Kidney capillary endothelial cell (primary cell): ENCODE data around the gene ABCC3.

Experiments
- DNase-seq: peaks from one replicate; pipeline ENCODE4 v3.0.0-alpha.2; 2018; ENCODE audit warnings: low spot score

The ABCC3 gene

DNA sequence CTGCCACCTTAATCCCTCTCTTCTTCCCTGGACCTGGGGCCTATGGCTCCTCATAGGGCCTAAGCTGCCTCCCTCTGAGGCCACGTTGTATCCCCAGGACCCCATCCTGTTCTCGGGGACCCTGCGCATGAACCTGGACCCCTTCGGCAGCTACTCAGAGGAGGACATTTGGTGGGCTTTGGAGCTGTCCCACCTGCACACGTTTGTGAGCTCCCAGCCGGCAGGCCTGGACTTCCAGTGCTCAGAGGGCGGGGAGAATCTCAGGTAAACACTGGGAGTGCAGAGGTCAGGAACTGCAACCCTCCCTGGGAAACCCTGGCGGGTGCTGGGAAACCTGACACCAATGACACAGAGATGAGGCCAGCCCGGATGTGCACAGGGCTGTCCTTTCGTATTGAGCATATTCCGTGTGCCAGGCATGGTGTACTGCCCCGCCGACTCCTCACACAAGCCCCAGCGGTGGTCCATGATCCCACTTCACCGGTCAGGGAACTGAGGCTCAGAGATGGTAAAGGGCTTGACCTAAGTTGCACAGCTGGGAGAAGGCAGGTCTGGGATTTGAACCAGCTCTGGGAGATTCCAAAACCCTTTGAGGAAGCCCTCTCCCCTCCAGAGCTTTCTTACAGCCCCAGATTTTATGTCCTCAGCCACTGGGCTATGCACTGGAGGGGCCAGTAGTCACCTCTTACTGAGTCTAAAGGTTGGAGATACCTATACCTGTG is 50.1 kb downstream of the ABCC3 start:
- no peak for DNase-seq

- DNase-seq: no peak
Observed at GRCh38 chr17:50685334-50685665, 50.6 kb downstream of the ABCC3 start.

DNA sequence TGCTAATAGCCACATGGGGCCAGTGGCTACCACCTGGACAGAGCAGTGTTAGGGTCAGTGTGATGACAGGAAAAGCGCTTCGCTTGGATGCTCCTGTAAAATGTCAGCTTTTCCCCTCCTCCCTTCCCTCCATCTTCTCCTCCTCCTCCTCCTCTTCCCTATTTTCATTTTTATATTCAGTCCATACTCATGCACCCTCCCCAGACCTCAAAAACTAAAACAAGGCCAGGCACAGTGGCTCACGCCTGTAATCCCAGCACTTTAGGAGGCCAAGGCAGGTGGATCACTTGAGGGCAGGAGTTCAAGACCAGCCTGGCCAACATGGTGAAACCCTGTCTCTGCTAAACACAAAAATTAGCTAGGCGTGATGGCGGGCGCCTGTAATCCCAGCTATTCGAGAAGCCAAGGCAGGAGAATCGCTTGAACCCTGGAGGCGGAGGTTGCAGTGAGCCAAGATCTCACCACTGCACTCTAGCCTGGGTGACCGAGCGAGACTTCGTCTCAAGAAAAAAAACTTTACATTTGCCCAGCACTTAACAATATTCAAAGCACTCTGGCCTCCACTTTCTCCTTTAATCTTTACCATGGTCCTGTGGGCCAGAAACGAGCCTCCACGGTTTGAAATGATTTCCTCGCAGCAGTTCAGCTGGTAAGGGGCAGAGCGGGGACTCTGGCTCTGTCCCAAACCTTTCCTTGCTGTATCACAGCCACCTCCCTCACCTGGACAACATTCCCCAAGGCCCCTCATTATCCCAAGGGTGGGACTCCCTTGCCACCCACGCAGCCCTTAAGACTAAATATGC is 51.2 kb downstream of the ABCC3 start:
- no peak for DNase-seq

GRCh38 chr17:50686494-50687199 is 52.0 kb downstream of the ABCC3 start:
- DNase-seq: peak; percentile 21

DNA sequence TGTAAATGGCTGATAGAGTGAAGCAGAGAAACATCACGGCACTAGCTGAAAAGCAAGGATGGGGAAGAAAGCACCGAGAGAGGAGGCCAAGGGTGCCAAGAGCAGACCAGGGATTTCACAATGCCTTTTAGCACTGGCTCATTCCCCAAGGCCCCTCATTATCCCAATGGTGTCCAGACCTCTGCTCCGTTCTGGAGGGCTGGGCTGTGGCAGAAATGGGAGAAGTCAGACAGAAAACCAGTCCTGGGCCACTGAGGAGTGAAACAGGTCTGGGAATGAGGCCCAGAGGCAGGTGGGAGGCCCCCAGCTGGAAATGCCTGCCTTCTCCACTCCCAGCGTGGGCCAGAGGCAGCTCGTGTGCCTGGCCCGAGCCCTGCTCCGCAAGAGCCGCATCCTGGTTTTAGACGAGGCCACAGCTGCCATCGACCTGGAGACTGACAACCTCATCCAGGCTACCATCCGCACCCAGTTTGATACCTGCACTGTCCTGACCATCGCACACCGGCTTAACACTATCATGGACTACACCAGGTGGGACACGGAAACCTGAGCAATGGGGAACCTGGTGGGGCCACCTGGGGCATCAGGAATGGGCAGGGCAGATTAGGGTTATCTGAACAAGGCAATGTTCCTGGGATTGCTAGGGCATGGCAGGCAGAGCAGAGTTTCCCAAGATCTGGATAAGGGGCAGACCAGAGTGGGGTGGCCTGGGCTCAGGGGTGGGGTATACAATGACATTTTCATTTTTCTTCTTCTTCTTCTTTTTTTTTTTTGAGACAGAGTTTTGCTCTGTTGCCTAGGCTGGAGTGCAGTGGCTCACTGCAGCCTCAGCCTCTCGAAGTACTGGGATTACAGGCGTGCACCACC is 52.8 kb downstream of the ABCC3 start:
- DNase-seq: no peak

DNA sequence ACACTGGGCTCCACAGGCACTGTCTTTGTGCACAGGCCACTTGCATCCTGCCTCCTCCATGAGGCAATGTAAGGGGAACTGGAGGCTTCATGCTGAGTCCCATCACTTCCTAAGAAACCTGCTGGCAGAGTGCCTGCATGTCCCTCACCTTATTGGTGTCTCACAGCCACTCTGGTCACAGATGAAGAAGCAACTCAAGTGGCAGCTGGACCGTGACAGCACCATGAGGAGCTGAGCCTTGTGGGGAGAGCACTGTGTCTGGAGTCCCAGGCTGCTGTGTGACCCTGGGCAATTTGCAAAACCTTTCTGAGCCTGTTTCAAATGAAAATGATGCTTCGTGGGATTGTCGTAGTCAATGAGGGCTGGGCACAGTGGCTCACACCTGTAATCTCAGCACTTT is 53.6 kb downstream of the ABCC3 start:
- DNase-seq: no peak

DNA sequence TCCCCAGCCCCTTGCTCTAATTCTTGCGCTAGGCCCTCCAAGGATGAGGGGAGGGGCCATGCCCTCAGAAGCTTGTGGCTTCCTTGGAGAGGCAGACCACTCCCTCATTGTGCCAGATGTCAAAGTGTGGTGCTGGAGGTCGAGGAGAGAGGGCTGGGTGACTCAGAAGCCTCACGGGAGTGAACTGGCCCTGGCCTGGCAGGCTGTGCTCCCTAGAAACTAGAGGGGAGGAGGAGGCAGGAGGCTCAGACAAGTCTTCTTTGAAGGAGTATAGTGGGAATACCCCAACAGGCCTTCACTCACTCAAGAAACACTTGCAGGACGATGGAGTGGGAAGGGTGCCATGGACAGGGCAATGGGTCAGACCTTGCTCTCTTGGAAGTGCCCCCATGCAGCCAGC is 54.6 kb downstream of the ABCC3 start:
- DNase-seq: no peak

GRCh38 chr17:50689956-50690886 is 55.5 kb downstream of the ABCC3 start:
- no peak for DNase-seq

DNA sequence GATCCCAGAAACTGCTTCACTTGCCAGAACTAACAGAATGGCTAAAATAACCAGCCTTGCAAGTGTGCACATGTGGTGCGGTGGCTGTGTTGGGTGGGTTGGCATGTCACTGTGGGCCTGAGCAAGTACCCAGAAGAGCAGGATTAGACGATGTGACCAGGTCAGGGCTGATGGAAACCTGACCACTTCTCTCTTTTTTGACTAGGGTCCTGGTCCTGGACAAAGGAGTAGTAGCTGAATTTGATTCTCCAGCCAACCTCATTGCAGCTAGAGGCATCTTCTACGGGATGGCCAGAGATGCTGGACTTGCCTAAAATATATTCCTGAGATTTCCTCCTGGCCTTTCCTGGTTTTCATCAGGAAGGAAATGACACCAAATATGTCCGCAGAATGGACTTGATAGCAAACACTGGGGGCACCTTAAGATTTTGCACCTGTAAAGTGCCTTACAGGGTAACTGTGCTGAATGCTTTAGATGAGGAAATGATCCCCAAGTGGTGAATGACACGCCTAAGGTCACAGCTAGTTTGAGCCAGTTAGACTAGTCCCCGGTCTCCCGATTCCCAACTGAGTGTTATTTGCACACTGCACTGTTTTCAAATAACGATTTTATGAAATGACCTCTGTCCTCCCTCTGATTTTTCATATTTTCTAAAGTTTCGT is 56.3 kb downstream of the ABCC3 start:
- DNase-seq: no peak

- no peak for DNase-seq
Observed at GRCh38 chr17:50691550-50692447, 57.1 kb downstream of the ABCC3 start.

DNA sequence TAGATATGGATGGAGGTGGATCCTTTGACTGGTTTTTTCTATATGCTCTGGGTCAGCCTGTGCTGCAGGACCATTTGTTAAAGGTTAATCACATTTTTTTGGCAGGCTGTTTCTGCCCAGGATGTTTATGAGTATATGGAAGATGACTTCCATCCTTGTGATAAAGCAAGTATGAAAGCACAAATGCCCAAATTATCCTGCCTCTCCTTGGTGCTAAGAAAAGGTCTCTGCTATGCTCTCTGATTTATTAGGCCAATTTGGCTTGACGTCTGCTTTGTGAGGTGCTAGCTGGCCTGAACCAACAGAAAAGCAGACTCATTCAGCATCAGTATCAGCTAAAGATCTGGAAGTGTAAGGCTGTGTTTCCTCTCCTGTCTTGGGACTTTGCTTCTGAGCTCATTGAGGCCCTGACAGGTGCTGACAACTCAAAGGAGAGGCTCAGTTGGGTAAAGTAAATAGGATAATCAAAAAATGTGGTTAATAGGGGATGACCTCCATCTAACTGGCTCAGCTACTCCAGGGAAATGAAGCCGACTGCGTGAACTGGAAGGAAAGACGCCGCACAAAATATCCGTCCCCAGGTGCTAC is 57.9 kb downstream of the ABCC3 start:
- DNase-seq: no peak

- DNase-seq: no peak
Observed at GRCh38 chr17:50693036-50693682, 58.5 kb downstream of the ABCC3 start.

GRCh38 chr17:50696365-50696879 is 61.7 kb downstream of the ABCC3 start:
- no peak for DNase-seq

- no peak for DNase-seq
Observed at GRCh38 chr17:50697062-50697461, 62.4 kb downstream of the ABCC3 start.

DNA sequence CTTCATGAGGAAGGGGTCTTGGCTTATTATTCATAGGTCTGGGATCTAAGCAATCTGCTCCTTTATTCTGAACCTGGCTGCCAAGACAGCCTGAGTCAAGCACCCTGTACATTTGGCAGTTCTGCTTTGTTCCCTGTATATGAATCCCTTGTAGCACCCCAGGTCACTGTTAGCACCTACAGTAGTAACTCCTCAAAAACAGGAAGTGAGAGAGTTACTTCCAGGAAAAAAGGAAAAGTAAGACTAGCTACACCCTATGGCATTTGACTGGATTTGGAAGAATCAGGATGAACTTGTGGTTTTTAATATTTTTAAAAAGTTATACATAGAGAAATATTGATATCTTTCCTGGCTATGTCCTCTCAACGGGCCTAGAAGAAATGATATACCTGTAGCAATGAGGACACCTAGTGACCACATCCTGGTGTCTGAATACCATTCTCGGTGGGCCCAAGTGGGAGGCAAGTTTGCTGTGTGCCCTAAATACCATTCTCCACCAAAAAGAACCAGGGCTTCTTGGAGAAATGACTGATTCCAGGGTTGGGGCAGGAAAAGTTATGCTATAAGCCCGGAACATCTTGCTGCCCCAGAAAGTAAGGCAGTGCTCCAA is 63.1 kb downstream of the ABCC3 start:
- DNase-seq: no peak

DNA sequence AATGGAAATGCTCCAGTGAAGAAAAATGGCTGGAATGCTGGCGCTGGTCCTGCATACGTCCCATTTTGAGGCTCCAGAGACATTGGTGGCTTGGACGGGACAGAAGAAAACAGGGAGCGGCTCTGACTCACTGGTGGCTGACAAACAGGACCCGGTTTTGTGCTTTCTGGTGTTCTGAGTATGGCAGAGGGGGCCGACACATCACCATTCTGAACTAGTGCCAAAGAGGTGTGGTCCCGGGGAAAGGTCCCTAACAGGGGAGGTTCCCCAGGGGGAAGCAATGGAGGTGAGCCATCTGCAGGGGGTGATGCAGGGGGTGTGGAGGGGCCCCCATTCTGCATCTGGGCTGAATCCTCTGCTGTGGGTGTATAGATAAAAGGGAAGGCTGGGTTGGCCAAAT is 64.7 kb downstream of the ABCC3 start:
- DNase-seq: no peak

DNA sequence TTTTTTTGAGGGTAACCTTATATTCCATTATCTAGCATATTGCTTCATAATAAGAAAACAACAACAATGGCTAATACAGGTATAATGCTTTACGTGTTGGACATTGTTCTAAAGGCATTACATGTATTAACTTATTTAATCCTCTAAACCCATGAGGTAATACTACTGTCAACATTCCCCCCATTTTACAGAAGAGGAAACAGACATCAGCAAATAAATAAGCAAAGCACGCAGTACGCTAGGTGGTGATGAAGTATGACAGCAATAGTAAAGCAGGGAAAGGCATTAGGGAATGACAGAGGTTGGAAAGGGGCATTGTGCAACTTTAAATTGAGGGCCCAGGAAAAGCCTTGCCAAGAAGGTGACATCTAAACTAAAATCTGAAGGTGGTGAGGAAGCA is 68.5 kb downstream of the ABCC3 start:
- no peak for DNase-seq
